ENCODE measurements around the gene EFNB2.

DNA sequence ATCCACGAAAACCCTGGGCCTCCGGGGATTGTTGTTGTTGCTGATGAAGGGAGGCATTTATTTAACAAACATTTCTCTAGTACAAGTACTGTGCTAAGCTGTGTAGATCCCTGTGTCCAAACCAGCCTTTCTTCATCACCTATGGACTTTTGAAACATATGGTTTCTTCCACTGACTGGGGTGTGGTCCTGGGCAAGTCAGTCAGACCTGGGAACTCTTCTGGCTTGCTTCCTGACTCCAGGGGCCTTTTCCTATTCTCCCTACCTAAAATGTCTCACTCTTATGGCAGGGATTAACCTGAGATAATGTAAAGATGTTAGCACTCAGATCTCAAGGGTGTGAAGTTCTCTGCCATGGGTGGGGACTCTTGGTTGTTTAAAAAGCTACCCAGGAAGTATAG, 46.8 kb downstream of the EFNB2 start:
- TF ChIP-seq POLR2A (IDR thresholded peaks at IDR 0.05): no peak
- TF ChIP-seq, protein P1, sequence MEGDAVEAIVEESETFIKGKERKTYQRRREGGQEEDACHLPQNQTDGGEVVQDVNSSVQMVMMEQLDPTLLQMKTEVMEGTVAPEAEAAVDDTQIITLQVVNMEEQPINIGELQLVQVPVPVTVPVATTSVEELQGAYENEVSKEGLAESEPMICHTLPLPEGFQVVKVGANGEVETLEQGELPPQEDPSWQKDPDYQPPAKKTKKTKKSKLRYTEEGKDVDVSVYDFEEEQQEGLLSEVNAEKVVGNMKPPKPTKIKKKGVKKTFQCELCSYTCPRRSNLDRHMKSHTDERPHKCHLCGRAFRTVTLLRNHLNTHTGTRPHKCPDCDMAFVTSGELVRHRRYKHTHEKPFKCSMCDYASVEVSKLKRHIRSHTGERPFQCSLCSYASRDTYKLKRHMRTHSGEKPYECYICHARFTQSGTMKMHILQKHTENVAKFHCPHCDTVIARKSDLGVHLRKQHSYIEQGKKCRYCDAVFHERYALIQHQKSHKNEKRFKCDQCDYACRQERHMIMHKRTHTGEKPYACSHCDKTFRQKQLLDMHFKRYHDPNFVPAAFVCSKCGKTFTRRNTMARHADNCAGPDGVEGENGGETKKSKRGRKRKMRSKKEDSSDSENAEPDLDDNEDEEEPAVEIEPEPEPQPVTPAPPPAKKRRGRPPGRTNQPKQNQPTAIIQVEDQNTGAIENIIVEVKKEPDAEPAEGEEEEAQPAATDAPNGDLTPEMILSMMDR (IDR thresholded peaks at IDR 0.05): no peak

Measured in ovary (tissue), 3 donors.